ENCODE data around the gene CBARP. TPM values are rescaled to one million over a fixed set of nuclear protein-coding genes. Genes with fewer than 3 reads are reported as not detected.
"Not testable (repeated sequence)": the region's sequence is repeated elsewhere in the genome, so short reads cannot be mapped to it uniquely, and the experiment has no call there.

The CBARP gene
- total and polyA plus RNA-seq, 9 of the 15 experiments (the other 6 are each of a cell fraction or from before 2014, with no cell fraction given): 0.03 to 8.9 (median 1.2) TPM; not detected in 1

- peak; percentile 35 for FAIRE-seq
- H3K9me3 ChIP-seq (replicated peaks; ENCODE audit: control insufficient read depth, insufficient read depth, low read depth, low read length); H3K4me3 ChIP-seq; H3K9me1 ChIP-seq (ENCODE audit: control insufficient read depth, insufficient read depth, low read length); H4K20me1 ChIP-seq (replicated peaks; ENCODE audit: control insufficient read depth, insufficient read depth, low read length); H3K4me2 ChIP-seq (ENCODE audit: insufficient read depth, low read length); DNase-seq (ENCODE audit: extremely low read depth in 1 of 4, low spot score in 3 of 4); H3K27me3 ChIP-seq (ENCODE audit: control insufficient read depth in 2 of 2, insufficient read depth in 2 of 2, low read length in 2 of 2); BruUV-seq (replicated peaks); H2AFZ ChIP-seq (ENCODE audit: low read depth, low read length); intact Hi-C loops (cut with micrococcal nuclease); ATAC-seq: not testable (repeated sequence)
- H3K79me2 ChIP-seq (ENCODE audit: control insufficient read depth, insufficient read depth, low read length): peaks cover 62% of the 10 kb centered on the region
- ChIA-PET CTCF (ENCODE audit: low intra/inter-chr PET ratio) (interaction anchor here (4.5 kb wide), 1 partner anchor 21 kb away, joined by 51 read pairs; no protein-coding TSS in a partner anchor), POLR2A (interaction anchor here (0.5 to 1.5 kb wide), 6 partner anchors 10 to 369 kb away, joined by 3 to 14 read pairs (median 4); partner anchors contain the start of gene CIRBP)
- peak overlapping the region in 1 of 2 experiments; percentile 75; a peak in 2 of 4 replicates for H3K9ac ChIP-seq (ENCODE audit: insufficient read depth in 1 of 2, low read depth in 2 of 2, low read length in 2 of 2)
- WGBS (ENCODE audit: insufficient coverage, low coverage, missing lambda C conversion rate): 74% methylated on average over 20 of the region's 27 CpGs
- in situ Hi-C loops (cut with MboI): loop anchor here (25.0 kb wide), 1 partner anchor 484 kb away; the partner anchor contains the start of gene MISP
- peak; percentile 62 for TF ChIP-seq NFIC (IDR thresholded peaks at IDR 0.05)
- TF ChIP-seq POLR2G (IDR thresholded peaks at IDR 0.05; ENCODE audit: low read depth, low read length): peak; percentile 56
- peak; percentile 49; the same call in 1 of the 2 replicates for TF ChIP-seq SAFB (IDR thresholded peaks at IDR 0.05; ENCODE audit: borderline replicate concordance, low read depth, low read length)
- peak; percentile 29; the same call in 1 of the 2 replicates for TF ChIP-seq SP1 (CRISPR knock-in tag; IDR thresholded peaks at IDR 0.05)
- peak in 1 of 3 experiments; percentile 24; a peak in 1 of 6 replicates for TF ChIP-seq CTCF (IDR thresholded peaks at IDR 0.05 in 2 of 3, conservative IDR thresholded peaks at IDR 0.05 in 1 of 3; ENCODE audit: insufficient read depth in 2 of 3, low read depth in 1 of 3, low read length in 3 of 3)
- peak; percentile 31; the same call in 1 of the 2 replicates for TF ChIP-seq ZFX (CRISPR knock-in tag; IDR thresholded peaks at IDR 0.05)
- TF ChIP-seq GABPB1 (CRISPR knock-in tag; IDR thresholded peaks at IDR 0.05): peak; percentile 29; the same call in 1 of the 2 replicates
- peak; percentile 59 for TF ChIP-seq ZNF384 (IDR thresholded peaks at IDR 0.05; ENCODE audit: low read depth, low read length)
- TF ChIP-seq RBFOX2 (IDR thresholded peaks at IDR 0.05; ENCODE audit: low read depth, low read length): peak; percentile 23; the same call in 1 of the 2 replicates
- peak overlapping the region; percentile 39; the same call in 1 of the 3 replicates for H3K27ac ChIP-seq (ENCODE audit: extremely low read depth, low read depth, low read length)
- peaks cover 50% of the 10 kb centered on the region; the same call in 2 of the 3 replicates for H3K36me3 ChIP-seq (ENCODE audit: control insufficient read depth, insufficient read depth, low read length)
- peaks cover 41 to 95% of the 10 kb centered on the region in 2 experiments for H3K4me1 ChIP-seq (replicated peaks in 1 of 2; ENCODE audit: control insufficient read depth in 2 of 2, insufficient read depth in 2 of 2, low read length in 2 of 2)
Observed at GRCh38 chr19:1246265-1247087, 8.7 kb upstream of the CBARP start.

Measured in K562 (cell line).